Stimulated activated CD8-positive, alpha-beta memory T cell treated with anti-CD3 and anti-CD28 coated beads, Interleukin-4, amount 100 ng/mL, for 1 hour (primary cell): ENCODE results near the gene RBM18.

Source experiments
- DNase-seq, 2 donors: peaks; one replicate each; pipeline ENCODE4 v3.0.0-alpha.2; 2020; ENCODE audit warnings: low read depth in 2 of 2, low spot score in 1 of 2

RBM18 gene

GRCh38 chr9:122206118-122207046 lies 58.3 kb downstream of the RBM18 start:
- DNase-seq: no peak

GRCh38 chr9:122205176-122205575 lies 59.5 kb downstream of the RBM18 start:
- DNase-seq: no peak

DNA sequence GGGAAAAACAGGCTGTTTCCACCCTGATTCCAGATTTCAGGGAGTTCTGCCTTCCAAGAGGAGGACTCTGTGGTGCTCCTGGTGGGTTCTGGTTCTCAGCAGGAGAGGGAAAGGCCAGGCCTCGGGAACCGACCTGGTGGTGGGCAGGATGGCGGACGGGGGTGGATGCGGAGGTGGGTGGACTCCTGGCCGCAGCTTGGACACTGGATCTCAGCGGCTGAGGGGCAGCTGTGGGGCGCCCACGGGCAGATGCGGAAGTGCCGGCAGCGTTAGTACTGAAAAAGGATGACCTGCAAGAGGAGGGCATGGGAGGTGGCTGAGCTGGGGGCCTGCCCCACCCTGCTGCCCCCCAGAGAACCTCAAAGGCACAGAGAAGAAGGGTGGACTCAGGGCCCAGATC lies 60.1 kb downstream of the RBM18 start:
- no peak for DNase-seq

- no peak for DNase-seq
Measured at GRCh38 chr9:122204055-122204454, 60.6 kb downstream of the RBM18 start.

DNA sequence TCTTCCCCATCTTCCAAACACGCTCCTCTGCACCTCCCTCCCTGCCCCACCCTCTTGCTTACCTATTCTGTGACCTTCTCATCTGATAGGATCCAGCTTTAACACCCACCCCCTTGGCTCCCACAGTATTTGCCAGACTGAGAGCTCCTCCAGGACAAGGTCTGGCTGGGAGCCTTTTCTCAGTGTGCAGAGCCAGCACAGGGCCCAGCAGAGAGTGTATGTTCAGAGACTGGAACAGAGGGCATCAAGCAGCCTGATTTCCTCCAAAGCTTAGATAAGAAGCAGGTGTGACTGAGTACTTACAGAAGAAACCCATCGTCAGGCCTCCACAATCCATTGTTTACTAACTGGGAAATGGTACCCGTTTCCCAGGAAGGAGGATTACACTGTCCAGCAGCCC lies 62.5 kb downstream of the RBM18 start:
- no peak for DNase-seq

GRCh38 chr9:122201641-122202040 lies 63.0 kb downstream of the RBM18 start:
- DNase-seq: no peak

DNA sequence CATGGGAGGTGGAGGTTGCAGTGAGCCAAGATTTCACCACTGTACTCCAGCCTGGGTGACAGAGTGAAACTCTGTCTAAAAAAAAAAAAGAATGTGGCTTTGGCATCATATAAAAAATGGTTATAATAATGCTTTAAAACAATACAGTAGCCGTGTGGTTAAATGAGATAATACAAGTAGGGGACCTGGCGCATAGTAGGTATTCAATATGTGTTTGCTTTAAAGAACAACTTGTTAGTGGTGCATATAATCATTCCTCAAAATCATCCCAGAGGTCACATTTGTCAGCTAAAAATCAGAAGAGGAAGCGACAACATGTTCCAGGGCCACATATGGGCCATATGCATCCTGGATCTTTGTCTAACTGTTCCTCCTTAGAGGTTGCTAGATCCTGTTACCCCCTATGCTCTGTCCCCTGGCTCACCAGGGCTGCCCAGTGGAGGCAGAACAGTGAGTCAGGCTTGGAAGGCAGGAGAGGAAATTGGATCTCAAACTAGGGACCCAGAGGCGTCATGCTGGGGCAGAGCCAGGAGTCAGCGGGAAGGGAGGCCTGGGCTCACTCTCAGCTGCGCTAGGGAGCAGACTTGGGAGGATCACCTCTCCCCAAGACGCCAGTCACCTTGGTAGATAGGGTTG lies 63.6 kb downstream of the RBM18 start:
- no peak for DNase-seq

- no peak for DNase-seq
Measured at GRCh38 chr9:122197882-122198281, 66.8 kb downstream of the RBM18 start.

DNA sequence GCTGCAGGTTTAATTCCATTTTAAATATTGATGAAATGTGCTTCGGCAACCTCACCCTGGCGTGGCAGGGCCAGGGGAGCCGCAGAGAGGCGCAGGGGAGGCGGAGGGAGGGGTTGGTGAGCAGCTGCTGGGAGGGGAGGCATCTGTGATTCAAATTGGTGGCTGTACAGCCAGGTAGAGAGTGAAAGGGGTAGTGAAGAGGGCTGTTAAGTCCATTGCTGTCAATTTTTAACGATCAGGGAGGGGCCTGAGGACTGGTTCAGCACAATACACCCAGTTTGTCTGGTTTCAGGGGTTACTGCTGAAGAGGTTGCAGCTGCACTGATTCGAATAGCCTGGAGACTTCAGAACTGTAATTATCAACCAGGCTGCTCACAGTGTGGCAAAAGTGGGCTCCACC lies 67.2 kb downstream of the RBM18 start:
- no peak for DNase-seq

DNA sequence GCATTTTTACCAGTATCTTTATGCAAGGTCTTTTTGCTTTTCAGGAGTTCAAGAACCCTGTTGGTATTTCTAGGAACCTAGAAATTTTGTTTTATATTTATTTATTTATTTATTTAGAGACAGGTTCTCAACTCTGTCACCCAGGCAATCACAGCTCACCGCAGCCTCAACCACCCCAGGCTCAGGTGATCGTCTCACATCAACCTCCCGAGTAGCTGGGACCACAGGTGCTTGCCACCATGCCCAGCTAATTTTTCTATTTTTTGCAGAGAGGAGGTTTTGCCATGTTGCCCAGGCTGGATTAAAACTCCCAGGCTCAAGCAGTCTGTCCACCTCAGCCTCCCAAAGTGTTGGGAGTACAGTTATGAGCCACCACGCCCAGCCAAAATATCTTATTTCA lies 68.8 kb downstream of the RBM18 start:
- DNase-seq: no peak

- no peak for DNase-seq
Measured at GRCh38 chr9:122193651-122194050, 71.0 kb downstream of the RBM18 start.

GRCh38 chr9:122192914-122193525 lies 71.6 kb downstream of the RBM18 start:
- no peak for DNase-seq

DNA sequence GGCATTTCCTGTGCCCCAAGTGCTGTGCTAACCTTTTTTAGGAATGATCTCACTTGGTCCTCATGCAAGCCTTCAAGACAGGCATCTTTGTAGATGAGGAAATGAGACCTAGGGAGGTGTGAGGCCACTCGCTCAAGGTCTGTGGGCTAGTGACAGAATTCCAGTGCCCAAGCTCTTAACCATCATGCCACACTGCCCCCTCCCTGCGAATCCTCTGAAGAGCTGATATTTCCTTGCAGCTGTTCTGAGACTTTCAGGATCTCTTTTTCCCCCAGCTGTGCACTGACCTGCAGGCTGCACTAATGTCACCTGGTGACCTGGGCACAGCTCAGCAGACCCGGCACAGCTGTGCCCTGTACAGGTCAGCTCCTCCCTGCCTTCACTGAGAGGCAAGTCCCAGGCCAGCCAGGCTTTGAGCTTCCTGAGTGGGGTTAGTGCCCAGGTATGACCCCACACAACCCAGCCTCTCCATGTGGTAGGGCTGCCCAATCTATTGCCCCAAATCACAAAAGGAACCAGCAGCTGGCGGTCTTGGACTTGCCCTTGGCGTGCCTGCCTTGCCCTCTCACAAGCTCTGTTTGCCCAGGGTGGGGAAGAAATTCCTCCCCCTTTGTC lies 72.3 kb downstream of the RBM18 start:
- no peak for DNase-seq

DNA sequence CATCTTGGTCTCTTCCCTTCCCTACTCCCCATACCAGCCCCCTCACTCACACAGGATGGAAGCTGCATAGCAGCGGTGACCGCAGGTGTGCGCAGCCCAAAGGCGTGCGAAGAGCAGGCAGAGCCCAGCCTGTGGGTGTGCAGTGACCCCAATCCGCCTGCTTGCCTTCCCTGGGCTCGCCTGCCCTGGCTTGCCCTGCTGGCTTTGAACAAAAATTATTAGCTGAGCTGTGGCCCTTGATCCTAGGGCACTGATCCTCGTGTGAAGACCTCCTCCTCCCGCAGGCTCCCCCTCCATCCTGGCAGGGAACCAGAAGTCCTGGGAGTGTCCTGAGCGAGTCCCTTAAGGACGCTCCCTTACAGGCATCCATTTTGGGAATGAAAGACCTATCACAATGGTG lies 73.1 kb downstream of the RBM18 start:
- no peak for DNase-seq

- DNase-seq: no peak
Measured at GRCh38 chr9:122190597-122191381, 73.9 kb downstream of the RBM18 start.

GRCh38 chr9:122188369-122188768 lies 76.3 kb downstream of the RBM18 start:
- no peak for DNase-seq
